Cortex of kidney (tissue), 1 donor: ENCODE data around the gene SKAP2.

Experiments used
- DNase-seq: peaks from one replicate; lab custom pipeline; 2025; lab: John Stamatoyannopoulos, UW

The SKAP2 gene, protein sequence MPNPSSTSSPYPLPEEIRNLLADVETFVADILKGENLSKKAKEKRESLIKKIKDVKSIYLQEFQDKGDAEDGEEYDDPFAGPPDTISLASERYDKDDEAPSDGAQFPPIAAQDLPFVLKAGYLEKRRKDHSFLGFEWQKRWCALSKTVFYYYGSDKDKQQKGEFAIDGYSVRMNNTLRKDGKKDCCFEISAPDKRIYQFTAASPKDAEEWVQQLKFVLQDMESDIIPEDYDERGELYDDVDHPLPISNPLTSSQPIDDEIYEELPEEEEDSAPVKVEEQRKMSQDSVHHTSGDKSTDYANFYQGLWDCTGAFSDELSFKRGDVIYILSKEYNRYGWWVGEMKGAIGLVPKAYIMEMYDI

DNA sequence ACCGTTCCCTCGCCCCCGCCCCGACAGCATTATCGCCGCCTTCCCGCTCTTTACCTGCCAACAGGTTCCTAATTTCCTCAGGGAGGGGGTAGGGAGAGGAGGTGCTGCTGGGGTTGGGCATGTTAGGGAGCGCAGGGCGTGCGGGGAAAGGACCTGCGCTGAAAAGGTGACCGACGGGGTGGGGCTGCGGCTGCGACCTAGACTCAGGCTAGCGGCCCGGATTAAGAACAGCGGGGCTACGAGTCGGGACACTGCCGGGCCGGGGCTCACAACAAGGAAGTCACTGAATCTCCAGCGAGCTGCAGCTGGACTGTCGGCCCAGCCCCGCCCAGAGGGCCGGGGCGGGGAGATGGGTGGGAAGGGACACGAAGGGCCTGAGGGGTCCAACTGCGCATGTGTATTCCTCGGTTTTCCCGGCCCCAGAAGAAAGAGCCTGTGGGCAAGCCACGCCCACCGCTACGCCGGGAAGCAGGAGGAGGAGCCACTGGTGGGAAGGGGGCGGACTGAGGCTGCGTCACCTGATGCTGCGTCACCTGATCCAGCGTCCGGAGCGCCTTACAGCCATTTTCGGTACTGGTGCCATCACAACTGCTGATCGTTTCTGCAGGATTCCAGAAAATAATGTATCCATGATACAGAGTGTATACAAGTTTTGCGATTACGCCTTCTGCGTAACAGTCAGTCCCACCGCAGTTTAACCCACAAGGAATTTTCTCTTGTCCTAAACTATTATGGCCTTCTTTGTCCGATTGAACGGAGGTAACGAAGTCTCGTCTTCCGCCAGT, at the start of gene SKAP2:
TSS of gene SKAP2 (minus strand) at position 282 of the 785 bp plus-strand sequence. CDS start at position 121, 161 bp downstream.
- peak; percentile 19 for DNase-seq

GRCh38 chr7:26912933-26913536, 48.6 kb upstream of the SKAP2 start:
- DNase-seq, result no peak

GRCh38 chr7:26912338-26912737, 47.9 kb upstream of the SKAP2 start:
- no peak for DNase-seq

DNA sequence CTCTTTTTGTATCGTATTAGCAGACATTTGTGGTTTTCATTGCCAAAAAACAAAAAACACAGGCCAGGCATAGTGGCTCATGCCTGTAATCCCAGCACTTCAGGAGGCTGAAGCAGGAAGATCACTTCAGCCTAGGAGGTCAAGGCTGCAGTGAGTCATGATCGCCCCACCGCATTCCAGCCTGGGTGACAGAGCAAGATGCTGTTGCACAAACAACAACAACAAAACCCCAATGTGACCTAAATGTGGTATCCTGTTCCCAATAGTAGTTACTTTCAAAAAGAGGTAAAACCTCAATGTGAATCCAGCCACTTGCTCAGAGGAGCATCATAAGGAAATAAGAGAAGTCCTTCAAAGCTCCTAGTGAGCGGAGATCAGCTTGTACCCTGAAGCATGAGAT, 45.8 kb upstream of the SKAP2 start:
- DNase-seq, result no peak

GRCh38 chr7:26900251-26900650, 35.9 kb upstream of the SKAP2 start:
- no peak for DNase-seq

- DNase-seq, result no peak
Observed at GRCh38 chr7:26899519-26899918, 35.1 kb upstream of the SKAP2 start.

- DNase-seq, result no peak
Observed at GRCh38 chr7:26898891-26899290, 34.5 kb upstream of the SKAP2 start.

DNA sequence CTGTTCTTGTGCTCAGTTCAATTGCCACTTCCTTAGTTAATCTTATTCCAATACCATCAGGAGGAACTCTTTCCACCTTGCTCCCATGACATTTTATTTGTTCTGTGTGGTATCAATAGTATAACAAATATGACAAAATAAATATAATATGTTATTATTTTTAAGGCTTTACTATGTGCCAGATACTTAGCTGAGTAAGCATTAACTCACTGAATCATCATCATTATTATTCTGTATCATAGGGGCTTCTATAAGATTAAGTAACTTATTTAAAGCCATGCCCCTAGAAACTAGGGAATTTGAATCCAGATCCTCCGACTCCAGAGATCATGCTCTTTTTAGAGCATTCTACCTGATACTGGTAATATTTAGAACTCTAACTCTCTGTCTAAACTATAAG, 33.5 kb upstream of the SKAP2 start:
- no peak for DNase-seq

GRCh38 chr7:26891400-26892350, 27.3 kb upstream of the SKAP2 start:
- no peak for DNase-seq

- DNase-seq, result no peak
Observed at GRCh38 chr7:26880852-26881251, 16.5 kb upstream of the SKAP2 start.

DNA sequence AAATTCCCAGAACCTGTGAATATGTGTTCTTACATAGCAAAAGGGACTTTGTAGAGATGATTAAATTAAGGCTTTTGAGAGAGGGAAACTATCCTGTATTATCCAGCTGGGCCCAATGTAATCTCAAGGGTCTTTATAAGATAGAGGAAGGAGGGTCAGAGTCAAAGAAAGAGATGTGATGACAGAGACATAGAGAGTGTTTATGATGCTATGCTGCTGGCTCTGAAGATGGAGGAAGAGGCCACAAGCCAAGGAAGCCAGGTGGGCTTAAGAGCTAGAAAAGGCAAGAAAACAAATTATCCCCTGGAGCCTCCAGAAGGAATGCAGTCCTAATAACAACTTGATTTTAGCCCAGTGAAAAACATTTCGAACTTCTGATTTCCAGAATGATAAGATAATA, 15.3 kb upstream of the SKAP2 start:
- no peak for DNase-seq

DNA sequence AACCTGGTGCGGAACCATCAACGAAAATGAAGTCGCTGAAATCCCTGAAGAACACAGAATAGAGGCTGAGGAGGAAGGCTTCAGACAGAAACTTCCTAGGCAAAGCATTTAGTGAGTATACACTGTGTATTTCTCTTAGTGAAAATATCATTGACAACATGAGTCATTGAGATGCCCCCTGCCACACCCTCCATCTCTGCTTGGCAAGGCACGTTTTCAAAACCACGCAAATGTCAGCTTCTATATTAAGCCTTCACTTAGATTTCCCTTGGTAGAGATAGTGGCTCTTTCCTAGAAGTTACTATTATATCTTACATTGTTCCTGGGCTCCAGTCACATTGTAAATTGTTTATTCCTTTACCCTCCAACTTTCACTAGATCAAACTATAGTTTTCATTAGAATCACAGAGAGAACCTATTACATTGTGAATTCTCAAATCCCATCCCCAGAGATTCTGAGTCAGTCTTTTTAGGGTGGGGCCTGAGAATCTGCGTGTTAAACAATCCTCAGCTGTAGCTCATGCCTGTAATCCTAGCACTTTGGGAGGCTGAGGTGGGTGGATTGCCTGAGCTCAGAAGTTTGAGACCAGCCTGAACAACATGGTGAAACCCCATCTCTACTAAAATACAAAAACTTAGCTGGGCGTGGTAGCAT, 4.6 kb upstream of the SKAP2 start:
- DNase-seq, result no peak

GRCh38 chr7:26865094-26865388, 651 bp upstream of the SKAP2 start:
- DNase-seq, result no peak

- DNase-seq, result no peak
Observed at GRCh38 chr7:26863518-26864308, 677 bp downstream of the SKAP2 start.

DNA sequence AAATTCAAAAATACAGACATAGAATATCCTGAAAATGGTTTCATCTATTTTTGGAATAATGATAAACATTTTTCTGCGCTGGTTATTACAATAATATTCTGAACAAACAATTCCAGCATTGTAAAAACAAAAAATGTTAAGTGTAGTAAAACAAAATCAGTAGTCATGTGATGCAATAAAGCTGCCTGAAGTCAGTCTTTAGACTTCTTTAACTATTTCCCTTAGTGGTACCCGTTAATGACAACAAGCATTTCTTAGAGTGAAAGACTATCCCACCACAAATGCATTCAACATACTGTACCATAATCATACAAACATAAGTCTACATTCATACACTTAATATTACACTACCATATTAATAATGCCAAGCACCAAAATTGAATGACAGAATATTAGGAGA, 1.6 kb downstream of the SKAP2 start:
- no peak for DNase-seq

- no peak for DNase-seq
Observed at GRCh38 chr7:26861050-26861449, 3.3 kb downstream of the SKAP2 start.

GRCh38 chr7:26860361-26860760, 4.0 kb downstream of the SKAP2 start:
- no peak for DNase-seq

- no peak for DNase-seq
Observed at GRCh38 chr7:26859720-26860119, 4.7 kb downstream of the SKAP2 start.

DNA sequence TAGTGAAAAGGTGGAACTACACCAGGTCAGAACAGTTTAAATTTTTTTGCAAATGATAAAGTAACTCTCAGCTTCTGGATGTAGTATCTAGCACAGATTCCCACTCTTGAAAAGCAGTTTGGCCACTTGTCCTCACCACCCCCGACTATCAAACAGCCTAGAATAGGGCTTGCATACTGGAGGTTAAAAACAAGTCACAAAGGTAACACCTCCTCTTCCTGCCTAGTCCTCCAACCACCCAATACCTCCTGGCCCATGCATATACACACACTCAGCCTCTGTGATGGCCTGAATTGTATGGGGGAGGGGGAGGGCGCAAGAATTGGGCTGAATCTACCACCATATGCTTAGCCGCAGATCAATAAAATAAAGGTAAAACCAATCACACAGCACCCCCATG, 5.7 kb downstream of the SKAP2 start:
- DNase-seq, result no peak

DNA sequence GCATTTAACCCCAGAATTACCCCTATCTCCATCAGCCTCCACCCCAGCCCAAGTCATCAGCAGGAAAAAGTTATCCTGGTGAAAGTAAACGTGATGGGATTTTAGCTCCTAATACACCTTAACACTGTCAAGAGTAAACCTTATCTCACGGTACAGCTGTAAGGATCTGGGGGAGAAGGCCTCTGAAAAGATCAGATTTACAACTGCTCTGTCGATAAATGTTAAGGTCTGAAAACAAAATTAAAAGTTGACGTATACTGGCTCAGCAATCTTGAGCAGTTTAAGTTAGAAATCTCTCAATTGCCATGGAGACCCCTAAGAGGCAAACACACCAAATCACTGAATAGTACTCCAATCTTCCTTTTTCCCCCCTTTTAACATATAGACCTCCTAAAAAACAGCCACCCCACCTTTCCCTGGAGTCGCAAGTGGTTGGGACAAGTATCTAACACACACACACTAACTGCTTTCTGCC, 6.1 kb downstream of the SKAP2 start:
- DNase-seq, result no peak
